SIG-M5 treated with dmso at 0.1 percent for 504 hours (cell line): ENCODE data around the gene PPP1R3G.
"Not testable (repeated sequence)": the region's sequence is repeated elsewhere in the genome, so short reads cannot be mapped to it uniquely, and the experiment has no call there.

ENCODE experiments used
- DNase-seq: peaks from one replicate; lab custom pipeline; 2025; ENCODE audit not compliant: unreplicated experiment; lab: John Stamatoyannopoulos, UW

PPP1R3G gene

DNA sequence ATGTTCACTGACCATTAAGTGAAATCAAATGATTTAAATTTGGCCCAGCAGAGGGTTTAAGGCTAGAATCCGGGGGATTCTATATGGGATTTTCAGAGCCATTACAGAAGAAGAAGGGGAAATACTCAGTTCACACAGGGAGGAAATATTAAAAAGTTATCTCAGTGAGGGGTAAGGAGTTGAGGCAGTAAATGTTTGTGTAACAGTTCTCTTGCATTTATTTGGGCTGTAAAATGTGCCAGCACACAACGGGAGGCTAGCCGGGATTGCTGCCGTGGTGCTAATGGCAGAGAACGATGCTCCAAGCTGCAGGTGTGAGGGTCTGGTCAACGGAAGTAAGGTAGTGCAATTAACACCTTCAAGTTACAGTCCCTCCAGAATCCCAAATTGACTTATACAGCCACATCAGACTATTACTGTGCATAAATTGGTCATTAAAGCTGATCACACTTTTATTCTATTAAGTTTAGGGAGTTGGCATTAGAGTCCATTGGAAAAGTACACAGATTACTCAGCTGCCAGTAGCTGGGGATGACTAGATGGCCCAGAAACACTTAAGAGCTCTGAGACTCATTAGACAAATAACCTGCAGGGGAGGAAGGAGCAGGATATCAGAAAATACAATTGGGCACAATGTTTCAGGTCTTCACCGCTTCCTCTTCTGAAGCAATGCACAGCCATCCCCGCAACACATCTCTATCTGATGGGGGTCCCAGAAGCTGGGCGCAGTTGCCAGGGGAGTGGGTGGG is 31.3 kb downstream of the PPP1R3G start:
- no peak for DNase-seq

- no peak for DNase-seq
These were observed 34.2 kb downstream of the PPP1R3G start for GRCh38 chr6:5119090-5119951.

- DNase-seq = no peak
These were observed 34.9 kb downstream of the PPP1R3G start for GRCh38 chr6:5120011-5120410.

- DNase-seq = not testable (repeated sequence)
These were observed 35.4 kb downstream of the PPP1R3G start for GRCh38 chr6:5120543-5120942.

GRCh38 chr6:5121479-5121878 is 36.3 kb downstream of the PPP1R3G start:
- no peak for DNase-seq

DNA sequence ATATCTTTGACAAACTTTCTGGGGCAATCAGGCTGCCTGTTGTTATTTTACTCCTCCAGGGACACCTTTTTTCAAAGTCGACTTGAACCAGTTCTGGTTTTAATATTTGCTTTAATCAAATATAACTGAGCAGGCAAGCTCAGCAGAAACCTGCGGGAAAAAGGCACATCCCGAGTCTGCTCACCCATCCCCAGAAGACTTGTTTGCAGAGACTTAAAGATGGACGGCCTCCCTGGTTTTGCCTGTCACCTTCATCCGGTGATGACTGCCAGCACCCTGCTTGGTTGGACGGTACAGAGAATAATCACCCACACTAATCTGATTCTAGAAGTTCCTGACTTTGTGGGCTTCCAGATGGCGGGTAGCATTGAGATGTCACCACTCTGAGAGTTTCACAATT is 36.8 kb downstream of the PPP1R3G start:
- DNase-seq = peak; percentile 27

GRCh38 chr6:5122504-5123112 is 37.5 kb downstream of the PPP1R3G start:
- no peak for DNase-seq

- DNase-seq = no peak
These were observed 38.4 kb downstream of the PPP1R3G start for GRCh38 chr6:5123296-5124143.

- DNase-seq = no peak
These were observed 39.4 kb downstream of the PPP1R3G start for GRCh38 chr6:5124526-5124925.

DNA sequence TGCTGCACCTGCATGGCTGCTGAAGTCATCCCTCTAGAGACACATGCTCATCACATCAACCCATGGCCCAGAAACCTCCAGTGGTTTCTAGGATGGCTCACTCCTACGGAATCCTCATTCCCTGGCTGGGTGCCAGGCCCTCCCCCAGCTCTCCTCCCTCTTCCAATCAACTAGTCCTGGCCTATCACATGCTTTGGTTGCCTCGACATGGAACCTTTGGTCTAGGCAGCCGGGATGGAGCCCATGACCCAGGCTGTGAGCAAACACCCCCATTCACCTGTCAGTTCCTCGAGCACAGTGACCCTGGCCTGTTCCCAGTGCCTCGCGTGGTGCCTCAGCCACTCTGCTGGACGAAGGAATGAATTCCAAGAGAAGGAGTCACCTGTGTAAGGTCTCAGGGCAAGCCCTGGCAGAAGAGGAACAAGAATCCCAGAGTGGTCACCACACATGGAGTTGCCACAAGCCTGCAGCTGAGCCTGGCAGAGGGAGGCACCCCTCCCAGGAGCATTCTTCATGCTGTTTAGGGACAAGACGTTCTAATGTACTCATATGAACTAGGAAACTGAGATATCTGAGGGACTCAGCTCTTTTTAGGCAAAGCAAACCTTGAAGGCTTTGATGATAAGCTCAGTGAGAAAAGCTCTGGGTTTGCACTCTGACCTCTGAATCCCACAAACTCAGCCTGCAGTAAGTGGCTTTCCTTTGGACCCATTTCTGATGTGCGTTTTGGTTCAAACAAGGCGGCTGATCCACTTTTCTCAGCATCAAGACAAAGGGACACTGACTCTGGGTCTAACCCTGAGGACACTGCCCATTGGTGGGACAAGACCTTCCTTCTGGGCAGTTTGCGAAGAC is 40.2 kb downstream of the PPP1R3G start:
- no peak for DNase-seq

GRCh38 chr6:5126214-5126613 is 41.1 kb downstream of the PPP1R3G start:
- DNase-seq = no peak

DNA sequence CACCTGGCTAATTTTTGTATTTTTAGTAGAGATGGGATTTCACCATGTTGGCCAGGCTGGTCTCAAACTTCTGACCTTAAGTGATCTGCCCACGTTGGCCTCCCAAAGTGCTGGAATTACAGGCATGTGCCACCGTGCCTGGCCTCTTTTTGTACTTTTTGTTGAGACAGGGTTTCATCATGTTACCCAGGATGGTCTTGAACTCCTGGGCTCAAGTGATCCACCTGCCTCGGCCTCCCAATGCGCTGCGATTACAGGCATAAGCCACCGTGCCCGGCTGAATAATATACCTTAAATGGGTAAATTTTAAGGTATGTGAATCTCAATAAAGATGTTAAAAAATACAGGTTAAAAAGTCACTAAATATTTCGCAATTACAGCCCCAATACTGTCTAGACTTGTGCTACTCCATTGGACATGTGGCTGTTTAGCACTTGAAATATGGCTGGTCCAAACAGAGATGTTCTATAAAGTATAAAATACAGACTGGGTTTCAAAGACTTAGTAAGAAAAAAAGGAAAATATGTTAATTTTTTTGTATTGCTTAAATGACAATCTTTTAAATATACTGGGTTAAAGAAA is 42.1 kb downstream of the PPP1R3G start:
- DNase-seq = no peak

DNA sequence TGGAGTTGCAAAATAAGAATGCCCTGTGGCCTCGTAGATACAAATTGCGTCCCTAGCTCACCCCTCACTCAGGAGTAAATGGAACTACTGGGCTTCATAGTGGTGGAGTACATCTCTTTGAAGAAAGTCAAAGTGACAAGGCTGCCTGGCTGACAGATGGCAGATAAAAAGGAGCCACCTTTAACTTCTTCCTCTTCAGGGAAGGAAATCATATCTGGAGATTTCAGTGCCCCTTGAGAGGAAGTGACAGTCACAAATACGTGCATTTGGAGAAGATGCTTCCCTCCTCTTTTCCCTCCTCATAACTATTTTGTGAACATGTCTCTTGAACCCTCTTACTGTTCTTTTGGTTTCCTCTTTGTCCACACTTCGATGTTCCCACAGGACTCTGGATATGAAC is 43.2 kb downstream of the PPP1R3G start:
- no peak for DNase-seq

DNA sequence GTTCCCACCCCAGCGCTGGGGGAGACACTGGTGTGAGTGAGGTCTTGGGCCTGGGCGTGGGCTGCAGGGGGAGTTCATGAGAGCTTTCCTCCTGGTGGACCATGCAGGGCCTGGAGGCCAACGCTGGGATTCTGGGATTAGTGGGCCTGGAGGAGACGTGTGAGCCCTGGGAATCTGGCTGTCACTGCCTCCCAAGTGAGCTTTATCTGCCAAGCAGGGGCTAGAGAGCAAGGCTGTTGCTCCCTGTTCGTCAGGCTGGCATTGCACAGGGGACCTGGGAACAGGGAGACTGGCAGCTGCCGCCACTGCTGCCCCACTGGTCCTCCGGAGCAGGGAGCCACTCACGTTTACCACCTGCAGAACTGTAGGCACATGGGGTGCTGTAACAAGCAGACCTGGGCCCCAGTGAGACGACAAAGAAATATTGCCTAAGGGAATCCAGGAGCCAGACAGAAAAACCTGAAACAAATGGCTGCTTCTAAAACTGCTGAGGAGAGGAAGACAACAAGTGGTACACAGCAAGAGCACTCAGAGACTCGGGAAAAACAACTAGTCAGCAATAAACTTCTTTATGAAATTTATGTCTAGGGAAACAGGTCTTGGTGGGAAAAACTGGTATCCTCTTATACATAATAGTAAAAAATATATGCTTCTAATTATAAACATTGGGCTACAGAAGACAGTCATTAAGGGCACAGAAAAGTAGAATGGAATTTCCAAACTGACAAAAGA is 45.2 kb downstream of the PPP1R3G start:
- DNase-seq = no peak

- DNase-seq = no peak
These were observed 47.6 kb downstream of the PPP1R3G start for GRCh38 chr6:5132731-5133130.

DNA sequence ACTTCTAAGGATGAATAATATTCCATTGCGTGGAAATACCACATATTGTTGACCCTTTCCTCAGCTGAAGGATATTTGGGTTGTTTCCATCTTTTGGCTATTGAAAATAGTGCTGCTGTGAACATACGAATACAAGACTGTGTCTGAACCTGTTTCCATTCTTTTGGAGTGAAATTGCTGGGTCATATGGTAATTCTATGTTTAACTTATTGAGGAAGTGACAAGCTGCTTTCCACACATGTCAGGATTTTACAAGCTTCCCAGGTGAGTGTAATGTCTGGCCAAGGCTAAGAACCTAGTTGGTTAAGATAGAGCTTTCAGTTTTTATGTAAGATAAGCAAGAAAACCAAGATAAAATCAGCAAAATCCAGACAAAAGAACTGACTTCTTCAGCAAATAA is 48.8 kb downstream of the PPP1R3G start:
- no peak for DNase-seq

DNA sequence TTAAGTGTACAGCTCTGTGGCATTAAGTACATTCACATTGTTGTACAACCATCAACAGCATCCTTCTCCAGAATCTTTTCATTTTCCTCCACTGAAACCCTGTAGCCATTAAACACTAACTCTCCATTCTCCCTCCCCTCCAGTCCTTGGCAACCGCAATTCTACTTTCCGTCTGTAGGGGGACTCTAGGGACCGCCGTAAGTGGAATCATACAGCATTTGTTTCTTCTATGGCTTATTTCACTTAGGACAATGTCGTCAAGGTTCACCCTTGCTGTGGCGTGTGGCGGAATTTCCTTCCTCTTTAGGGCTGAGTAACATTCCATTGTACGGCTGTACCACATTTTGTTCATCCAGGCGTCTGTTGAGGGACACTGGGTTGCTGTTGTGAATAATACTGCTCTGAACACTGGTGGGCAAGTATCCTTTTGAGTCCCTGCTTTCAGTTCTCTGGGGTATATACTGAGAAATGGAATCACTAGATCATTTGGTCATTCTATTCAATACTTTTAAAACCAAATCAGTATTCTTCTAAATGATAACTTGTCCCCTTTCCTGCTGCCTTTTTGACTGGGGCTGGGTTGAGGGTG is 50.7 kb downstream of the PPP1R3G start:
- peak; percentile 35 for DNase-seq

GRCh38 chr6:5136851-5137250 is 51.7 kb downstream of the PPP1R3G start:
- DNase-seq = no peak
